AG09309 (cell line): Measurements from ENCODE around the gene PXN.
"Not testable (repeated sequence)": the region's sequence is repeated elsewhere in the genome, so short reads cannot be mapped to it uniquely, and the experiment has no call there.

Experiments
- DNase-seq: peaks from one replicate; pipeline ENCODE4 v3.0.0-alpha.2; 2010; ENCODE audit warnings: low read depth
- H3K4me3 ChIP-seq: 2 replicates; pipeline ENCODE4 v1.5.1; 2011; ENCODE audit warnings: mild to moderate bottlenecking, low read depth, low read length, moderate library complexity; ENCODE audit not compliant: control insufficient read depth
- TF ChIP-seq, protein P1 (sequence below): IDR thresholded peaks from 2 replicates; pipeline ENCODE4 v1.5.1; 2011; ENCODE audit warnings: mild to moderate bottlenecking, low read depth, low read length, inconsistent platforms; ENCODE audit not compliant: insufficient read depth, control insufficient read depth; ENCODE audit errors: missing control alignments

The PXN gene

DNA sequence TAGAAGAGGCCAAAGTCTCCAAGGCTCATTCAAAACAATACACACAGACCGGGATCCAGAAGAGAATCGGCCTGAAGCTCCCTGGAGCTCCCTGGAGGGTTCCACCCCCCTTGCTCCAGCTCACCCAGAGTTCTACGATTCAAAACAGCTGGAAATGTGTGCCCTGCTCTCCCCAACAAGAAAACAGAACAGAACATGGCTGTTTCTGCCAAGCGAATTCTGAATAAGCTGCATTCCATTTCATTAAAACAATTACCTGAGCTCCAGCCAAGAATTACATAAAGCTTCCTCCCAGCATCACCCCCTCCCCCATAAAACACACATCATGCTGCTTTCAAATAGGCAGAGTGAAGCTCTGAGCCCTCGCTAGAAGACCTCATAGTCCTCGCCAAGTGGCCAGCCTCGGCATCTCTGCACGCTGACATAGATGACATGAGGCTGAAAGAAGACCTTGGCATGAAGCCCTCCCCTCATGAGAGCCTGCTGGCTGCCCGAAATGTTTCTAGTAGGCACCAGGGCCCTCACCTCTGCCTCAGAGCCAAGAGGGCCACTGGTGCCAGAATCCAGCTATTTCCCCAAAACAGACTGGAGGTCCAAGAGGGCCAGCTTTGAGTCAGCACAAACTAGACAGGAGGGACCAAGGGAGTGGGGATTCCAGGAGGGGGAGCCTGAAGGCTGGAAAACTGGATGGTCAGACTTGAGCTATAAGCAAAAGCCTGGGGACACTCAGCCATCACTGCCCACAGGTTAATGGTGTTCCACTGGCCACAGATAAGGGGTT is 8.3 kb downstream of the PXN start:
- DNase-seq = peak; percentile 86
- TF ChIP-seq, protein P1, sequence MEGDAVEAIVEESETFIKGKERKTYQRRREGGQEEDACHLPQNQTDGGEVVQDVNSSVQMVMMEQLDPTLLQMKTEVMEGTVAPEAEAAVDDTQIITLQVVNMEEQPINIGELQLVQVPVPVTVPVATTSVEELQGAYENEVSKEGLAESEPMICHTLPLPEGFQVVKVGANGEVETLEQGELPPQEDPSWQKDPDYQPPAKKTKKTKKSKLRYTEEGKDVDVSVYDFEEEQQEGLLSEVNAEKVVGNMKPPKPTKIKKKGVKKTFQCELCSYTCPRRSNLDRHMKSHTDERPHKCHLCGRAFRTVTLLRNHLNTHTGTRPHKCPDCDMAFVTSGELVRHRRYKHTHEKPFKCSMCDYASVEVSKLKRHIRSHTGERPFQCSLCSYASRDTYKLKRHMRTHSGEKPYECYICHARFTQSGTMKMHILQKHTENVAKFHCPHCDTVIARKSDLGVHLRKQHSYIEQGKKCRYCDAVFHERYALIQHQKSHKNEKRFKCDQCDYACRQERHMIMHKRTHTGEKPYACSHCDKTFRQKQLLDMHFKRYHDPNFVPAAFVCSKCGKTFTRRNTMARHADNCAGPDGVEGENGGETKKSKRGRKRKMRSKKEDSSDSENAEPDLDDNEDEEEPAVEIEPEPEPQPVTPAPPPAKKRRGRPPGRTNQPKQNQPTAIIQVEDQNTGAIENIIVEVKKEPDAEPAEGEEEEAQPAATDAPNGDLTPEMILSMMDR = no peak
- H3K4me3 ChIP-seq = no peak overlapping the region

DNA sequence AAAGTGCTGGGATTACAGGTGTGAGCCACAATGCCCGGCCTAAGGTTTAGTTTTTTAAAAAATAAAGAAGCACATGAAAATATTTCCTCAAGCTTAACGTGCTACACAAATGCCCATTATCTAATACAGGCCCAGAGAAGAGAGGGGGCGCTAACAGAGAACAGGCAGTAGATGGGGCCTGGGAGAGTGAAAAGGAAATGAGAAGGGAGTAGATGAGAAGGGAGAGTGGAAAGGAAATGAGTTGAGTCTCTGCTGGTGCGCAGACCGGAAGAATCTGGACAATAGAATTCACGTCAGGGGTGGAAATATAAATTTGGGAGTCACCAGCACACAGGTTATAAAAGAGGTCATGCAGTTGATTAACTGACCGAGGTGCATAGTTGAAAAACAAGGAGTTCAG is 10.7 kb downstream of the PXN start:
- TF ChIP-seq, protein P1 = no peak
- H3K4me3 ChIP-seq = no peak overlapping the region
- DNase-seq = no peak

- not testable (repeated sequence) for DNase-seq, H3K4me3 ChIP-seq
Measured at GRCh38 chr12:120253313-120253712, 12.2 kb downstream of the PXN start.

- no peak overlapping the region for H3K4me3 ChIP-seq
- DNase-seq = no peak
- TF ChIP-seq, protein P1 = no peak
Measured at GRCh38 chr12:120252071-120252906, 13.2 kb downstream of the PXN start.

DNA sequence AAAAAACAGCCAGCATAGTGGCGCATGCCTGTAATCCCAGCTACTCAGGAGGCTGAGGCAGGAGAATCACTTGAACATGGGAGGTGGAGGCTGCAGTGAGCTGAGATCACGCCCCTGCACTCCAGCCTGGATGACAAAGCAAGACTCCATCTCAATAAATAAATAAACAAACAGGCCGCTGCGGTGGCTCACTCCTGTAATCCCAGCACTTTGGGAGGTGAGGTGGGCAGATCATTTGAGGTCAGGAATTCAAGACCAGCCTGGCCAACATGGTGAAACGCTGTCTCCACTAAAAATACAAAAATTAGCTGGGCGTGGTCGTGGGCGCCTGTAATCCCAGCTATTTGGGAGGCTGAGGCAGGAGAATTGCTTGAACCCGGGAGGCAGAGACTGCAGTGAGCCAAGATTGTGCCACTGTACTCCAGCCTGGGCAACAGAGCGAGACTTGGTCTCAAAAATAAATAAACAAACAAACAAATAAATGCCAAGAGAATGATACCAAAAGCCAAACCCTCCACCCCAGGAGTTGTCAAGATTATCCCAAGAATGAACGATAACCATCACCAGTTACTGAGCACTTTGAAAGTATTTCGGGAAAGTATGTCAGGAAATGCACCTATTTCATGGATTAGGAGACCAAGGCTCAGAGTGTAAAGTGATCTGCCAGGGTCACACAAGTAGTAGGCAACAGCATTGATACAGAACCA is 14.0 kb downstream of the PXN start:
- DNase-seq, H3K4me3 ChIP-seq: not testable (repeated sequence)

DNA sequence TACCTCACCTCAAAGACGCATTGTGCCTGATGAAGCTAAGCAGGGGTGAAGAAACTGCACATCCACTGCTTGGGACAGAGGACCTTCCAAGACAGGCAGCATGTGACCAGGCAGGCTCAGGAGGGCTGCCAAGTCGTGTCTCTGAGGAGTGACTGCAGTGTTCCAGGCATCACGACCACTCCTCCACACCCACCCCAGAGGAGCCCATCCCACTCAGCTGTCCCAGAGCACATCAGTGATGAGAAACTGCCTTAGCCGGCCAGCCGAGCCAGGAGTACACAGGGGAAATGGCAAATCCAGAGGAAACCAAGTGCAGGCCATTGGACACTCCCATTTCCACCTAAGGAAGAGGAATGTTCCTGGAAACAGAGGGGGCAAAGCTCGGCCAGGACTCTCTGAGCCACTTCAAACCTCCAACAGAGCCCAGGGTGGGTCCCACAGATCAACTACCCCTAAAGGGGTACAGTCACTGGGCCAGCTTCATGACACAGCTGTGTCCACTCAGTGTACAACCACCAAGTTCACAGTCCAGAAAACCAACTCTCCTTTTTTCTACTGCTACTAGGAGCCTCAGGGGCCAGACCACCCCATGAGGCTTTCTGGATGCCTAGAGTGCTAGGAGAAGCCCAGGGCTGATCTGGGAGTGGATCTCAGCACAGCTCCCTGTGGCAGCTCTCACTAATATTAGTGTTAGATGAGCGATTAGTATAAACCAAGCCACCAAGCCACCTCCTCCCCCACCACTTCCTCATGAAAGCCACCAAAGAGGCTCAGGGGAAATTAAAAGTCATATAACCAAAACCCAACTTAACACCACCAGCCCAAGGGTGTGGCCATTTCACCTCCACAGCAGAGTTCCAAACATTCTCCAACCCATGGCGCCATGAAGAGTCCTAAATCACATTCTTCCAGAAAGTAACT is 15.4 kb downstream of the PXN start:
- DNase-seq = no peak
- no peak overlapping the region for H3K4me3 ChIP-seq
- TF ChIP-seq, protein P1 = no peak

- TF ChIP-seq, protein P1 = no peak
- no peak overlapping the region for H3K4me3 ChIP-seq
Measured at GRCh38 chr12:120249266-120249874, 16.2 kb downstream of the PXN start.

More at GRCh38 chr12:120249266-120249874, 16.2 kb downstream of the PXN start:
- DNase-seq = no peak
